Lung microvascular endothelial cell (primary cell): Measurements from ENCODE around the gene F5. TPM values are rescaled to one million over a fixed set of nuclear protein-coding genes. Genes with fewer than 3 reads are reported as not detected.

Source experiments
- DNase-seq, 2 donors: peaks; one replicate each; pipeline versions ENCODE4 v3.0.0 to v3.0.0-alpha.2; 2010; ENCODE audit warnings: low read depth in 2 of 2
- total RNA-seq: library from RNA; depleted of rRNA; stranded (reverse); fragments of >200 nt; gene quantifications from 2 replicates; pipeline ENCODE4 v1.2.1, GENCODE V29; 2014

The F5 gene
- total RNA-seq, 1 donor from 2014 or later = not detected

DNA sequence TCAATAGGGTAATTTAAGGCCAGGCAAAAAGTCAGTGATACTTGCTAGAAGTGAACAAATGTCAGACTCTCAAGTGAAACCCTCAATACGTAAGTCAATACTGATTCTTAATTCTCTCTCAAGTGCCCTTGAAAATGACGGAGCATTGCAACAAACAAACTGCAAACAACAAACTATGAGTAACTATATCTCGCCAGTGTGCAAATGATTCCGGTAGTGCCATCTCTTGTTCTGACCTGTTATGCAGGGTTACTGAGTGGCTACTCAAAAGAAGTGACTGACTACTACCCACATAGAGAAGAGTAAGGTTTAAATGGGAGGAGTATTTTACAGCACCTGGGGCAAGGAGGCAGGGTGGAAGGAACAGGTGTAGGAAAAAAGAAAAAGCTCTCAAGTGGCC lies 102.2 kb downstream of the F5 start:
- no peak for DNase-seq

DNA sequence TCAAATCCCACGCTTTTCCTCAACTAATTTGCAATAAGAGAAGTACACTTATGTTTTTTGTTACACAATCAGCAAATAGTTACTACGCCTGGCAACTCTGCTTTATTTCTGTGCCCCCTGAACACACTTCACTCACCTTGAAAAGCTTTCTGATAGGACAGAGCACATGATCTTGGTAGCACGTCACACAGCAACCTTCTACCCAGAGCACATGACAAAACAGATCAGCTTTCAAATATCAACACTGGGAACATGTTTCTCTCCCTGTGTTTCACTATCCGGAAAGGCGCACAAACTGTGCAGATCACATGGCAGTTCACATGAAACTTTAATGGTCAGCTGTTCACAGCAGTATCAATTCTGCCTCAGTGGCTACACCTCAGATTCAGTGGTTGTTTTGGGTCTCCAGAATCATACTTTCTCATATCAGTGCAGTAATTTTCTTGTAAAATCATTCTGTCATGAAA lies 102.7 kb downstream of the F5 start:
- DNase-seq = peak in 1 of 2 donors; percentile 6

GRCh38 chr1:169479363-169480066 lies 106.8 kb downstream of the F5 start:
- no peak for DNase-seq

DNA sequence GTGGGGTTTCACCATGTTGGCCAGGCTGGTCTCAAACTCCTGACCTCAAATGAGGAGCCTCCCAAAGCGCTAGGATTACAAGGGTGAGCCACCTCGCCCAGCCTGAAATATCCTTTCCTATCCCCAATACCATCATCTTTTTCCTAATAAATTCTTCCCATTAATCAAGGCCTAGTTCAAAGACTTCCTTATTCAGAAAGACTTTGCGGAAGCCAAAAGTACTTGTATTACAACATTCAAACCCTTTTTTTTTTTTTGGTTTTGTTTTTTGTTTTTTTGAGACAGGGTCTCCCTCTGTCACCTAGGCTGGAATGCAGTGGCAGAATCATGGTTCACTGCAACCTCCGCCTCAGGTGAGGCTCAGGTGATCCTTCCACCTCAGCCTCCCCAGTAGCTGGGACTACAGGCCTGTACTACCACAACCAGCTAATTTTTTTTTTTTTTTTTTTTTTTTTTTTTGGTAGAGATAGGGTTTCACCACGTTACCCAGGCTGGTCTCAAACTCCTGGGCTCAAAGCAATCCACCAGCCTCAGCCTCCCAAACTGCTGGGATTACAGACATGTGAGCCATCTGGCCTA lies 108.1 kb downstream of the F5 start:
- DNase-seq = no peak

GRCh38 chr1:169475806-169476387 lies 110.4 kb downstream of the F5 start:
- DNase-seq = no peak

DNA sequence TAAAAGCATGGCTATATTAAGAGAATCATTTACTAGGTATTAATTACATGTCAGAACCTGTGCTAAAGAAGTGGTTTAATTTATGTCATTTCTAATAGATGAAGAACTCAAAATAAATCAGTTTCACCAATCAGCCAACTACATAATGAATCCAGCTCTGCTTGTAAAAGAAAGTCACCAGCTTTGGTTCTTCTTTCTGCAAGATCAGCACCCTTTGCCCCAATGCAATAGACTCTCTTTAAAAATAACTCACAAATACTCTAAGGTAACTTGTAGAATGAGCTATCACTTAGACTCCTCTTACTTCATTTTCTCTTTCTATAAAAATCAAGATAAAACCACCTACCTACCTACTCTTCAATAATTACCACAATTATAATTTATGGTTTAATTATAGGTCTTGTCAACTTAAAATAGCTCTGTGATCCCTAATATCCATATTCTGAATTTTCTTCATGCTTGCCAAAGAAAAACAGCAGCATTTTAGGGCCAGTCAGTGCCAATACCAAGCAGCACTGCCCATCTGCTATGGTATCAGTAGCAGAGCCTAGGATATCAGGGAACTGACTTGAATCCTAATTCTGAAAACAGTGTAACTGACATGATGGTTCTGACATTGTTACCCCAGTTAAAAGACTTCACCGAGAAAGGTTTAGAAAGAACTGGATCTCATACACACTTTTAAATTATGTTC lies 111.8 kb downstream of the F5 start:
- no peak for DNase-seq

- no peak for DNase-seq
Observed at GRCh38 chr1:169473347-169473746, 112.9 kb downstream of the F5 start.

DNA sequence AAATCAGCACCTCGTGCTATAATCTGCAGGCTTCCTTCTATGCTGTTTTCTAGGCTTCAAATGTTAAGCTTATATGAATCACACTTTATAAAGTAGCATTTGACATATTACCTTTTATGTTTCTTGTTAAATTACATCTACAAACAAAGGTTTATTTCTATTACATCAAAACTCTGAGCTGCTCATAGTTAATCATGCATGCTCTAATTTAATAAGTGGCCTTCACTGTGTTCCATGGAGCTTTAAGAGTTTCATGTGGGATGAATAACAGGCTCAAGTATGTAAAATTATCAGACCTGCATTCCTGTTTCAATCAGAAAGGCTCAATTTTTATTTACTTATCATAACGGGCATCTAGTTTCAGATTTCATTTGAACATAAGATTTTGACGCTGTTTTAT lies 113.5 kb downstream of the F5 start:
- no peak for DNase-seq

GRCh38 chr1:169468982-169469381 lies 117.3 kb downstream of the F5 start:
- no peak for DNase-seq

DNA sequence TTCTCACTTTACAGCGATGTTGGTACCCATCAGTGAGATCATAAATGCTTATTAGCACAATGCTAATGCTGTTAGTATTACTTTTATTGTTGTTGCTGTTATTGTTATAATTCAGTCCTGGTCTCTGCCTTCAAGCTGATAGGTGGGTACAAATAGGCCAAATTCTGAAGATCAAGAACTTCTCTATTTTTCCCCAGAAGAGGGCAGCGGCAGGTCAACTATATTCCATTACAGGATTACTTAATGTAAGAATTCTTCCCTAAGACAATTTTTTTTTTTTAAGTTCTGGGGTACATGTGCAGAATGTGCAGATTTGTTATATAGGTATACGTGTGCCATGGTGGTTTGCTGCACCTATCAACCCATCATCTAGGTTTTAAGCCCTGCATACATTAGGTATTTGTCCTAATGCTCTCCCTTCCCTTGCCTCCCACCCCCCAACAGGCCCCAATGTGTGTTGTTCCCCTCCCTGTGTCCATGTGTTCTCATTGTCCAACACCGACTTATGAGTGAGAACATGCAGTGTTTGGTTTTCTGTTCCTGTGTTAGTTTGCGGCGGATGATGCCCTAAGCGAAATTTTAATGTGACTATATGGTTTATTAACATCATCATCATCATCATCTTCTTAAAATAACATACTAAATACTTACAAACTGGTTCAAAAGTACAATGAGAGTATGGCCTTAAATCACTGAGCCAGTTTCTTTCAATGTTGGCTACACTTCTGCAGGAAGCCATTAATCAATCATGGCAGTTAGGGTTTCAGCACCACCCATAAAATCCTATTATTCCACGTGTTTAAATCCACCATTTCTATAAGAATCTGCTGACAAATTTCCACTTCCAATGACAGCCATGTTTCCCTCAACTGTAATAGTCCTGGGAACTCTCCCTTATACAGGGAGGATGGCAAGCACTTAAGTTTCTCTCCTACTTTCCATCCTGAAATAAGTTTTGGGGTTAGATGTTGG lies 119.7 kb downstream of the F5 start:
- peak; percentile 33 to 58 for DNase-seq

- DNase-seq = no peak
Observed at GRCh38 chr1:169465281-169465680, 121.0 kb downstream of the F5 start.

Other genes with a start within 250 kb of the F5 start
- gene NME7, start 218.7 kb downstream of the F5 start, total RNA-seq = 9.5 and 12.6 TPM in 2 replicates
- 9.6 and 14.1 TPM in 2 replicates for gene BLZF1, start 218.3 kb downstream of the F5 start, total RNA-seq
- not detected in 2 replicates for gene CCDC181, start 159.0 kb downstream of the F5 start, total RNA-seq
- 2.2 and 2.8 TPM in 2 replicates for gene SLC19A2, start 100.5 kb downstream of the F5 start, total RNA-seq
- gene SELP, start 43.6 kb upstream of the F5 start, total RNA-seq = 1.2 and 3.3 TPM in 2 replicates
- under 0.01 and 0.22 TPM in 2 replicates for gene SELL, start 125.1 kb upstream of the F5 start, total RNA-seq
- gene SELE, start 147.6 kb upstream of the F5 start, total RNA-seq = 2.6 and 5.0 TPM in 2 replicates
- gene METTL18, start 208.4 kb upstream of the F5 start, total RNA-seq = 5.0 and 6.2 TPM in 2 replicates